Spleen (tissue), 11 donors: ENCODE data around the gene KMT2A. TPM values are rescaled to one million over a fixed set of nuclear protein-coding genes. Genes with fewer than 3 reads are reported as not detected.

Experiments
- DNase-seq: peaks from one replicate; pipeline ENCODE4 v3.0.0-alpha.2; 2020
- H3K27ac ChIP-seq, 8 donors: fragments of 200-600 bp; sonication (generic) in 7 of 8; 1 replicate in 4 of 8; 2 replicates in 4 of 8; pipeline versions ENCODE4 v1.5.0 to v1.8.0; 2016 to 2021; ENCODE audit warnings: inconsistent platforms in 4 of 8, mild to moderate bottlenecking in 4 of 8, moderate library complexity in 1 of 8
- H3K27me3 ChIP-seq, 7 donors: fragments of 200-600 bp; sonication (generic) in 6 of 7; replicated peaks in 1 of 7; 1 replicate in 4 of 7; 2 replicates in 3 of 7; pipeline versions ENCODE4 v1.5.0 to v1.8.0; 2016 to 2021; ENCODE audit warnings: inconsistent platforms in 3 of 7, mild to moderate bottlenecking in 1 of 7
- H3K36me3 ChIP-seq, 6 donors: fragments of 200-600 bp; sonication (generic) in 5 of 6; 1 replicate in 4 of 6; 2 replicates in 2 of 6; pipeline versions ENCODE4 v1.5.0 to v1.8.0; 2016 to 2021; ENCODE audit warnings: inconsistent platforms in 2 of 6
- H3K4me1 ChIP-seq, 6 donors: fragments of 200-600 bp; sonication (generic) in 5 of 6; 1 replicate in 3 of 6; 2 replicates in 3 of 6; pipeline versions ENCODE4 v1.5.0 to v1.8.0; 2016 to 2021; ENCODE audit warnings: inconsistent platforms in 3 of 6
- H3K4me3 ChIP-seq, 8 donors: fragments of 200-600 bp; sonication (generic) in 7 of 8; 1 replicate in 4 of 8; 2 replicates in 4 of 8; pipeline versions ENCODE4 v1.5.0 to v1.8.0; 2016 to 2021; ENCODE audit warnings: inconsistent platforms in 4 of 8, mild to moderate bottlenecking in 4 of 8, moderate library complexity in 2 of 8
- H3K9me3 ChIP-seq, 8 donors: fragments of 200-600 bp; sonication (generic) in 7 of 8; 1 replicate in 4 of 8; 2 replicates in 4 of 8; pipeline versions ENCODE4 v1.5.0 to v1.8.0; 2016 to 2021; ENCODE audit warnings: inconsistent platforms in 4 of 8
- POLR2A ChIP-seq, 3 donors: fragments of 450-650 bp; IDR thresholded peaks; one replicate each; pipeline ENCODE4 v1.5.1; 2017; ENCODE audit warnings: antibody characterized with exemption in 3 of 3, mild to moderate bottlenecking in 1 of 3
- POLR2AphosphoS5 ChIP-seq, 3 donors: sonication (generic); formaldehyde crosslinking; IDR thresholded peaks; one replicate each; pipeline ENCODE4 v1.5.1; 2017; ENCODE audit warnings: antibody characterized with exemption in 3 of 3
- WGBS, 5 donors: extraction: QIAGEN DNeasy Blood & Tissue Kit in 3 of 5; methylation state at CpG; one replicate each; pipeline versions ENCODE4 v1.1.5 to v1.1.7; 2013 to 2018; 5-methylcytosine and 5-hydroxymethylcytosine counted together
- intact Hi-C: fragments of 100-400 bp; cut with DNase I; formaldehyde crosslinking; loops from one replicate; pipeline ENCODE4 v1.15.0; 2023; ENCODE audit warnings: low total_unique reads
- polyA plus RNA-seq, 3 donors: library from polyadenylated mRNA; stranded (reverse); fragments of 200-250 nt; gene quantifications; one replicate each; pipeline ENCODE4 v1.2.1, GENCODE V29; 2013
- total RNA-seq, 7 donors: library from RNA; depleted of rRNA in 3 of 7; stranded (reverse); fragments of >200 nt in 3 of 7; fragmentation: NEBNext Ultra II Directional in 4 of 7; extraction: Animal tissue kit (Norgen Biotek cat#: 25700) in 4 of 7; gene quantifications; one replicate each; pipeline versions ENCODE4 v1.1.0 to v1.2.1, GENCODE V29; 2016 to 2021
- TF ChIP-seq, protein P1 (sequence below), 11 experiments: fragments of 200-600 bp in 7 of 11; fragments of 450-650 bp in 4 of 11; sonication (generic) in 4 of 11; IDR thresholded peaks in 8 of 11; conservative IDR thresholded peaks in 3 of 11; 1 replicate in 7 of 11; 2 replicates in 4 of 11; pipeline versions ENCODE4 v1.4.0 to v1.8.0; 2016 to 2021; ENCODE audit warnings: antibody characterized with exemption in 11 of 11, inconsistent platforms in 4 of 11, mild to moderate bottlenecking in 1 of 11
- donor health status: healthy with polysubstance abuse.
- donor health status: DM: no; HTN: no; CAD: no; lungs with moderate emphysema.
- donor health status: DM: no; HTN: no; CAD: no.
- donor health status: Bipolar disorder and iron deficiency.
- donor health status: healthy.
- donor health status: DM: no; HTN: no; CAD: no.
- donor health status: DM: yes; HTN: yes; CAD: no.

The KMT2A gene
- total and polyA plus RNA-seq, 10 donors, result 5.9 to 134 (median 103) TPM

DNA sequence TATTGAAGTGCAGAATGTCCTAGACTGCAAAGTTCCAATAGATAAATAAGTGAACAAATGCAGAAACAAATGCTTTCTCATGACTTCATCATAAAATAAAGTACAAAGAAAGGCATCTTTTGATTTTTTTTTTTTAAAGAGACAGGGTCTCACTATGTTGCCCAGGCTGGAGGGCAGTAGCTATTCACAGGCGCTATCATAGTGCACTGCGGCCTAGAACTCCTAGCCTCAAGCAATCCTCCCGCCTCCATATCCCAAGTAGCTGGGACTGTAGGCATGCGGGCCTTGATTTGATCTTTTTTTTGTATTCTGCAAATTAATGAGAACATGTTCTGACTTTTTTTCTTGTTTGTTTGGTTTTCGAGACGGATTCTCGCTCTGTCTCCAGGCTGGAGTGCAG lies 138.3 kb downstream of the KMT2A start:
- intact Hi-C loops, result no loop called here
- Histone ChIP-seq H3K4me1 (peaks cover 33 to 80% (median 69%) of the 10 kb centered on the region in 6 donors), H3K27me3 (no peaks in the 10 kb centered on the region), H3K4me3 (peak overlapping the region in 2 of 8 donors; percentile 91 to 95), H3K9me3 (no peaks in the 10 kb centered on the region), H3K27ac (no peak overlapping the region), H3K36me3 (peaks cover 0 to 20% (median 0%) of the 10 kb centered on the region in 6 donors)
- no peak for DNase-seq
- 90 to 97% (median 94%) methylated on average over 7 of the region's 7 CpGs for WGBS, 5 donors
- TF ChIP-seq, protein P1, sequence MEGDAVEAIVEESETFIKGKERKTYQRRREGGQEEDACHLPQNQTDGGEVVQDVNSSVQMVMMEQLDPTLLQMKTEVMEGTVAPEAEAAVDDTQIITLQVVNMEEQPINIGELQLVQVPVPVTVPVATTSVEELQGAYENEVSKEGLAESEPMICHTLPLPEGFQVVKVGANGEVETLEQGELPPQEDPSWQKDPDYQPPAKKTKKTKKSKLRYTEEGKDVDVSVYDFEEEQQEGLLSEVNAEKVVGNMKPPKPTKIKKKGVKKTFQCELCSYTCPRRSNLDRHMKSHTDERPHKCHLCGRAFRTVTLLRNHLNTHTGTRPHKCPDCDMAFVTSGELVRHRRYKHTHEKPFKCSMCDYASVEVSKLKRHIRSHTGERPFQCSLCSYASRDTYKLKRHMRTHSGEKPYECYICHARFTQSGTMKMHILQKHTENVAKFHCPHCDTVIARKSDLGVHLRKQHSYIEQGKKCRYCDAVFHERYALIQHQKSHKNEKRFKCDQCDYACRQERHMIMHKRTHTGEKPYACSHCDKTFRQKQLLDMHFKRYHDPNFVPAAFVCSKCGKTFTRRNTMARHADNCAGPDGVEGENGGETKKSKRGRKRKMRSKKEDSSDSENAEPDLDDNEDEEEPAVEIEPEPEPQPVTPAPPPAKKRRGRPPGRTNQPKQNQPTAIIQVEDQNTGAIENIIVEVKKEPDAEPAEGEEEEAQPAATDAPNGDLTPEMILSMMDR (IDR thresholded peaks at IDR 0.05 in 8 of 11, conservative IDR thresholded peaks at IDR 0.05 in 3 of 11), result no peak
- TF ChIP-seq POLR2AphosphoS5 (IDR thresholded peaks at IDR 0.05), result no peak
- no peak for TF ChIP-seq POLR2A (IDR thresholded peaks at IDR 0.05)

Other genes starting within 250 kb of the KMT2A start
- gene JAML, start 211.5 kb upstream of the KMT2A start, total RNA-seq, result 100 to 1,000 TPM in 2 of 7 donors, 10 to 100 TPM in 5; 45.5 to 180 (median 91.3) TPM
- 100 to 1,000 TPM in 1 of 3 donors, 10 to 100 TPM in 2; 18.2 to 154 (median 42.0) TPM for gene JAML, start 211.5 kb upstream of the KMT2A start, polyA plus RNA-seq
- gene MPZL3, start 184.1 kb upstream of the KMT2A start, total RNA-seq, result 10 to 100 TPM in 3 of 7 donors, 1 to 10 TPM in 4; 4.3 to 12.9 (median 9.2) TPM
- gene MPZL3, start 184.1 kb upstream of the KMT2A start, polyA plus RNA-seq, result 1 to 10 TPM; 2.0 to 2.1 (median 2.1) TPM
- gene MPZL2, start 172.2 kb upstream of the KMT2A start, total RNA-seq, result 10 to 100 TPM in 3 of 7 donors, 1 to 10 TPM in 4; 7.0 to 18.4 (median 9.8) TPM
- gene MPZL2, start 172.2 kb upstream of the KMT2A start, polyA plus RNA-seq, result 1 to 10 TPM; 1.6 to 2.0 (median 1.8) TPM
- 10 to 100 TPM; 49.1 to 89.2 (median 60.0) TPM for gene CD3E, start 131.8 kb upstream of the KMT2A start, total RNA-seq
- gene CD3E, start 131.8 kb upstream of the KMT2A start, polyA plus RNA-seq, result 10 to 100 TPM; 20.5 to 51.4 (median 32.9) TPM
- gene CD3D, start 93.8 kb upstream of the KMT2A start, total RNA-seq, result 10 to 100 TPM; 27.3 to 70.0 (median 43.0) TPM
- 10 to 100 TPM; 28.6 to 70.7 (median 31.7) TPM for gene CD3D, start 93.8 kb upstream of the KMT2A start, polyA plus RNA-seq
- gene CD3G, start 92.1 kb upstream of the KMT2A start, total RNA-seq, result 10 to 100 TPM; 15.7 to 30.5 (median 20.2) TPM
- gene CD3G, start 92.1 kb upstream of the KMT2A start, polyA plus RNA-seq, result 1 to 10 TPM; 1.4 to 3.9 (median 3.5) TPM
- gene UBE4A, start 76.9 kb upstream of the KMT2A start, total RNA-seq, result 10 to 100 TPM; 31.8 to 55.6 (median 42.8) TPM
- 10 to 100 TPM; 13.0 to 17.8 (median 13.6) TPM for gene UBE4A, start 76.9 kb upstream of the KMT2A start, polyA plus RNA-seq
- gene ATP5MG, start 34.9 kb upstream of the KMT2A start, total RNA-seq, result 100 to 1,000 TPM in 4 of 7 donors, 10 to 100 TPM in 3; 34.5 to 154 (median 135) TPM
- gene ATP5MG, start 34.9 kb upstream of the KMT2A start, polyA plus RNA-seq, result 100 to 1,000 TPM; 178 to 258 (median 232) TPM
- under 1 TPM in 1 of 7 donors, not detected in 6; 0.97 TPM for gene TTC36, start 91.0 kb downstream of the KMT2A start, total RNA-seq
- gene TTC36, start 91.0 kb downstream of the KMT2A start, polyA plus RNA-seq, result under 1 TPM in 2 of 3 donors, not detected in 1; 0.09 to 0.13 TPM
- gene TMEM25, start 94.7 kb downstream of the KMT2A start, total RNA-seq, result 10 to 100 TPM in 5 of 7 donors, 1 to 10 TPM in 2; 8.5 to 23.8 (median 12.6) TPM
- gene TMEM25, start 94.7 kb downstream of the KMT2A start, polyA plus RNA-seq, result 1 to 10 TPM; 5.2 to 7.0 (median 6.5) TPM
- 10 to 100 TPM in 6 of 7 donors, 1 to 10 TPM in 1; 10.0 to 21.9 (median 16.9) TPM for gene IFT46, start 129.4 kb downstream of the KMT2A start, total RNA-seq
- 10 to 100 TPM; 12.4 to 17.2 (median 13.9) TPM for gene IFT46, start 129.4 kb downstream of the KMT2A start, polyA plus RNA-seq
- 100 to 1,000 TPM in 2 of 7 donors, 10 to 100 TPM in 5; 75.1 to 106 (median 98.8) TPM for gene ARCN1, start 135.9 kb downstream of the KMT2A start, total RNA-seq
- 10 to 100 TPM; 33.8 to 49.9 (median 41.3) TPM for gene ARCN1, start 135.9 kb downstream of the KMT2A start, polyA plus RNA-seq
- 100 to 1,000 TPM in 3 of 7 donors, 10 to 100 TPM in 4; 34.7 to 162 (median 84.2) TPM for gene PHLDB1, start 171.1 kb downstream of the KMT2A start, total RNA-seq
- gene PHLDB1, start 171.1 kb downstream of the KMT2A start, polyA plus RNA-seq, result 10 to 100 TPM; 13.0 to 70.9 (median 53.3) TPM
- gene TREH, start 243.2 kb downstream of the KMT2A start, total RNA-seq, result not detected
- 1 to 10 TPM in 2 of 3 donors, under 1 TPM in 1; 0.33 to 2.3 (median 2.0) TPM for gene TREH, start 243.2 kb downstream of the KMT2A start, polyA plus RNA-seq